Mucosa of rectum (tissue), 2 donors: Measurements from ENCODE around the gene MTMR1.

ENCODE experiments used
- H3K27ac ChIP-seq, 2 donors: one replicate each; pipeline ENCODE4 v1.7.0; 2013; ENCODE audit warnings: inconsistent platforms in 2 of 2, low read depth in 2 of 2, low read length in 2 of 2
- H3K27me3 ChIP-seq, 2 donors: one replicate each; pipeline ENCODE4 v1.7.0; 2013; ENCODE audit warnings: low read length in 2 of 2; ENCODE audit not compliant: control insufficient read depth in 2 of 2, insufficient read depth in 2 of 2
- H3K36me3 ChIP-seq, 2 donors: one replicate each; pipeline ENCODE4 v1.7.0; 2013; ENCODE audit warnings: low read length in 2 of 2; ENCODE audit not compliant: control insufficient read depth in 2 of 2, insufficient read depth in 2 of 2
- H3K4me1 ChIP-seq, 2 donors: one replicate each; pipeline ENCODE4 v1.7.0; 2013; ENCODE audit warnings: low read length in 2 of 2, mild to moderate bottlenecking in 1 of 2; ENCODE audit not compliant: control insufficient read depth in 2 of 2, insufficient read depth in 2 of 2
- H3K4me3 ChIP-seq, 2 donors: one replicate each; pipeline ENCODE4 v1.7.0; 2013; ENCODE audit warnings: low read length in 2 of 2
- H3K9ac ChIP-seq, 2 donors: one replicate each; pipeline ENCODE4 v1.7.0; 2013; ENCODE audit warnings: low read length in 2 of 2, low read depth in 1 of 2, mild to moderate bottlenecking in 1 of 2
- H3K9me3 ChIP-seq, 2 donors: one replicate each; pipeline ENCODE4 v1.7.0; 2013; ENCODE audit warnings: low read length in 2 of 2; ENCODE audit not compliant: control insufficient read depth in 2 of 2
- donor health status: healthy.
- donor health status: Normal muscosa, but diverticular disease.

MTMR1 gene

DNA sequence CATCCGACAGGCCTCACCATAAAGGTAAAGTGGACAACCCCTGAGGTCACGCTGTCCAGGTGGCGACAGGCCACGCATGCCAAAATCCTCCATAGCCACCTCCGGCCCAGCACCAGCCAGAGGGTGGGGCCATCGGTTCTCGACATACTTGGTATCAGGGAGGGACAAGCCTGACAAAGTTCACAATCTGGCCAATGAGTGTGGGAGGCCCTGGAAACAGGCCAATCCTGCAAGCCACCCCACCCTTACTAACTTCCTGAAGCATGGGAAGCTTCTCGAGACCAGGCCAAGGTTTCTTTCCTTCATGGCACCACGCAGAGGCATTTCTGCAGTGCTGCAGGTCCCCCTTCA lies 73.8 kb downstream of the MTMR1 start:
- Histone ChIP-seq H3K9me3 (no peaks in the 10 kb centered on the region), H3K27ac (no peak overlapping the region), H3K4me3 (no peak overlapping the region), H3K4me1 (no peaks in the 10 kb centered on the region), H3K9ac (no peak overlapping the region), H3K36me3 (no peaks in the 10 kb centered on the region), H3K27me3 (no peaks in the 10 kb centered on the region)

DNA sequence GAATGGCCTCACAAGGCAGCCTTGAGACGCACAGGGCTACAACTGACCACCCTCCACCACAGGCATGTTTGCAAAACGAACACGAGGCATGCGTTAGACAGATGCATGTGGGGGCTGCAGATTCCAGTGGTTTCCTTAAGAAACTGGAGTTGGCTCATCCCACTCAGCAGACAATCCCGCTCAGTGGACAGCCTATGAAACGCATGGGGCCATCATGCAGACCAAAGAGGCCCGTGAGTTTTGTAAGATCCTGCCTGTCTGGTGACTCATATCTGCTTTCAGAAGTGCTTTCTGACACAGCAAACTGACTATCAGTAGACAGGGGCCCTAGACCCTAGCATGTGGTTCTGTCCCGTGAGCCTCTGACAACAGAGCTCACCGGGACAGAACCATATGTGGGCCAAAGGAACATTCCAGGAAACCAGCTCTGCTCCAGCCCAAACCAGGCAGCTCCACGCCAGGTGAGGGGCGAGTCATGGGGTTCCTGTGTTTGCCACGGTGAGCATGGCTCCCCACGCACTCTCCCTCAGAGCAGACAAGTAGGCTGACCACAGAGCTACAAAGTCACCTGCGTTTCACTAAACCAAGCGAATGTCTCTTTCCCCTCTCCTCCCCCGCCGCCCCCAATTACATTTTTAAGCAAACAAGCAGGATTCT lies 74.4 kb downstream of the MTMR1 start:
- no peak overlapping the region for H3K4me3 ChIP-seq
- no peak overlapping the region for H3K27ac ChIP-seq
- no peaks in the 10 kb centered on the region for H3K9me3 ChIP-seq
- no peak overlapping the region for H3K9ac ChIP-seq
- no peaks in the 10 kb centered on the region for H3K27me3 ChIP-seq
- no peaks in the 10 kb centered on the region for H3K36me3 ChIP-seq
- no peaks in the 10 kb centered on the region for H3K4me1 ChIP-seq

- Histone ChIP-seq H3K27me3 (no peaks in the 10 kb centered on the region), H3K4me3 (no peak overlapping the region), H3K27ac (no peak overlapping the region), H3K9me3 (no peaks in the 10 kb centered on the region), H3K36me3 (no peaks in the 10 kb centered on the region), H3K4me1 (no peaks in the 10 kb centered on the region), H3K9ac (no peak overlapping the region)
Observed at GRCh38 chrX:150768132-150768485, 74.9 kb downstream of the MTMR1 start.

DNA sequence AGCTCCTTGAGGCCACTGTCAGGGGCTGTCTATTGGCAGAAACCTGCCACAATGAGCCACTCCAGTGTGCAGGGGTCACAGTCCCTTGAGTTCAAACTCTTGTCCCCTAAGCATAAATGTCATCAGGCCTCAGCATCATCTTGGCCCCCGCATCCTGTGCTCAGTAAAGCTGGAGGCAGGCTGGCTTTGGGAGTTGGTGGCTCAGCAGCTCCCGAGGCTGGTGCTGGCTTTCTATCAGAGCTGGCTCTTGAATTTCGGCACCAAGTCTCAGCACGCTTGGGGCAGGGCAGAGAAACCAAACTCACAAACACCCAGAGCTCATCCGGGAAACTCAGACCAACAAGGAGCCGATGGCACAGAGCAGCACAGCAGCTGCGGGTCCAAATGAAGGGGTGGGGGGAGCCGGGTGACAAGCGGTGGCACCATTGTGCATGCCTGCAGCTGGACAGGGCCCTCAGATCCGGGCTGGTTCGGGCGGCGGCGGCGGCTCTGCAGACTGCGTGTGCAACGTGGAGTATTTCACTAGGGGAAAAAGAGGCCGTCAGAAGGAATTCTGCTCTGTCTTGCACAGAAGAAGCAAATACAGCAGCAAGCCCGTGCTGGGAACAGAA lies 75.5 kb downstream of the MTMR1 start:
- H3K27me3 ChIP-seq: no peaks in the 10 kb centered on the region
- H3K9me3 ChIP-seq: no peaks in the 10 kb centered on the region
- no peak overlapping the region for H3K27ac ChIP-seq
- H3K36me3 ChIP-seq: no peaks in the 10 kb centered on the region
- H3K4me1 ChIP-seq: no peaks in the 10 kb centered on the region
- H3K9ac ChIP-seq: no peak overlapping the region
- H3K4me3 ChIP-seq: no peak overlapping the region

DNA sequence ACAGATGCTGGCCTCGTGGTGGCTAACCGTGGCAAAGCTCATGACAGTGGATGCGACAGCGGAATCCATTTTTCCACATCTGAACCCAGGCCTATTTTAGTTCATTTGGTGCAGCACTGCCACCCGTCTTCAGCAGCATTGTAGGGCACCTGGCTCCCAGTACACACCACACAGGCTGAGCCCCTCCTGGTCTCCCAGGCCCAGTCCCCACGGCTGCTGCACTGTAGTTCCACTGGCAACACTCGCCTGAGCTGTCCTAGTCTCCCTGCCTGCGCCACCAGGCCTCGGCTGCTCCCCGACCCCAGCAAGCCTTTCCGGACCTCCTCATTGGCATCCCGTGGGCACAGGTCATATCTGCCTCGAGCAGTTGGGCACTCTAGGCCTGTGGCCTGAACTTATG lies 76.2 kb downstream of the MTMR1 start:
- no peaks in the 10 kb centered on the region for H3K9me3 ChIP-seq
- no peaks in the 10 kb centered on the region for H3K36me3 ChIP-seq
- no peak overlapping the region for H3K9ac ChIP-seq
- no peaks in the 10 kb centered on the region for H3K4me1 ChIP-seq
- H3K4me3 ChIP-seq: no peak overlapping the region
- H3K27me3 ChIP-seq: no peaks in the 10 kb centered on the region
- no peak overlapping the region for H3K27ac ChIP-seq

- H3K9me3 ChIP-seq: no peaks in the 10 kb centered on the region
- no peak overlapping the region for H3K9ac ChIP-seq
- no peaks in the 10 kb centered on the region for H3K36me3 ChIP-seq
- no peak overlapping the region for H3K4me3 ChIP-seq
- H3K4me1 ChIP-seq: no peaks in the 10 kb centered on the region
- H3K27me3 ChIP-seq: no peaks in the 10 kb centered on the region
- no peak overlapping the region for H3K27ac ChIP-seq
Observed at GRCh38 chrX:150770623-150771022, 77.4 kb downstream of the MTMR1 start.

DNA sequence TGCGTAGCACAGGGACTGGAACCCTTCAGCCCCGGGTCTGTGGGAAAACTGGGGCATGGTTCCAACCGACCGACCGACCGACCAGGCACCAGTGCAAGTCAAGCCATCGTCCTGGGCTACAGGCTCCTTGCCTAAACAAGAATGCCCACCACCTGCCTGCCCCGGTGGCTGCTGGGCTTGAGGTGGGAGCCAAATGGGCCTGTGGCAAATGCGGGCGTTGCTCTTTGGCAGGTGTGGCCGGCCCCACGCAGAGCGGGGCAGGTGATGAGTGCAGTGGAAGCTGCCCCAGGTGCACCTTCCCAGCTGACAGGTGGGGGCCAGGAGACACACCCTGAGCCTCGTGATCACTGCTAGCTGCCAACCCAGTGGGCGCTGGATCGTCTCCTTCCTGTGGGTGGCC lies 77.9 kb downstream of the MTMR1 start:
- no peaks in the 10 kb centered on the region for H3K27me3 ChIP-seq
- H3K9ac ChIP-seq: no peak overlapping the region
- no peak overlapping the region for H3K4me3 ChIP-seq
- no peaks in the 10 kb centered on the region for H3K4me1 ChIP-seq
- H3K27ac ChIP-seq: no peak overlapping the region
- H3K9me3 ChIP-seq: no peaks in the 10 kb centered on the region
- no peaks in the 10 kb centered on the region for H3K36me3 ChIP-seq

DNA sequence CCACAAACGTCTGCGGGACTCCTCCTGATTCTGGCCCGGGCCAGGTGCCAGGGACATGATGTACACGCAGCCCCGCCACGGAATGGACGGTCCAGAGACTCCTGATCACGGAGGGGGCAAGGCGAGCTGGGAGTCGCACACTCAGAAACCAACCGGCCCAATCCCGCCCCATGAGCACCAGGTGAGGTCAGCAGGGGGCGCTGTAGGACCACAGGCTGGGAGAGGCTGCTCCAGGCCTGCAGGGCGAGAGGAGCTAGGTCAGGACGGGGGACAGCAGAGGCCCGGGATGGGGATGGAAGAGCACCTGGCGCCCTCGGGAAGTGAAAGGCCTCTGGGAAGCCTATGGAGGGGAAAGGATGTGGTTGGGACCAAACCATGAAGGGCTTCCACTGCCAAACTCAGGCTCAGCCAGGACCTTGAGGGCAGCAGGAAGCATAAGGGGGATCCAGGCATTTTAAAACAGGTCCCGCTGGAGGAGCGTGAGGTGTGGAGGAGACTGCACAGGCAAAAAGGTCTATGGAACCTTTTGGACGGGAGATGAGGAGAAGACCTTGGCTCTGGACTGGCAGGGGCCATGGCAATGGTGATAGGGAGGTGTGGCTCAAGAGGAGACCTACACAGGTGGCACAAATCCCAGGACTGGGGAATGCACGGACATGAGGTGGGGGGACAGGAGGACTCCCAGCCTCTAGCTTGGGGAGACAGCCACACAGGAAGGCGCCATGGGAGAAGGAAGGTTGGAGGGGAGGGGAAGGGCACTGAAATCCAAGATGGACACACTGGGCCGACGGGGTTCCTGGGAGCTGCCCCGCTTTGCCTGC lies 79.2 kb downstream of the MTMR1 start:
- Histone ChIP-seq H3K36me3 (peaks cover 0 to 2% of the 10 kb centered on the region in 2 donors), H3K4me1 (no peaks in the 10 kb centered on the region), H3K9ac (no peak overlapping the region), H3K27me3 (no peaks in the 10 kb centered on the region), H3K27ac (no peak overlapping the region), H3K9me3 (no peaks in the 10 kb centered on the region), H3K4me3 (no peak overlapping the region)

DNA sequence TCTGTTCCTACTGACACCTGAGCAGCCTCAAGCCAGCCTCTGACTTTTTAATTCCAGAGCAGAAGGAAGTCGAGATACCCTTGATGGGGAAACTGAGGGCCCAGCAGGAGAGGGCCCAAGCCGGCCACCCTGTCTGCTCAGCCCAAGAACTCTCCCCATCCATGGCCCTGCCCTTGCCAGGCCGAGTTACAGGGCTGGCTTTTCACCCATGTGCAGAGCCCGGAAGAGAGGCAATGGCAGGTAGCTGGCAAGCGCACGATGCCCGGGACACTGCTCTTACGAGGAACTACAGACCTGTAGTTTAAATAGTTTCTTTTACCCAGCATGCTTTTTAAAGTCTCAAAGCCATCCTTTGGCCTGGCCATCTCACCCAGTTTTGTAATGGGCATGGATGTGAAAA lies 79.9 kb downstream of the MTMR1 start:
- peaks cover 0 to 2% of the 10 kb centered on the region in 2 donors for H3K36me3 ChIP-seq
- no peaks in the 10 kb centered on the region for H3K27me3 ChIP-seq
- H3K9ac ChIP-seq: no peak overlapping the region
- no peak overlapping the region for H3K4me3 ChIP-seq
- no peak overlapping the region for H3K27ac ChIP-seq
- no peaks in the 10 kb centered on the region for H3K4me1 ChIP-seq
- no peaks in the 10 kb centered on the region for H3K9me3 ChIP-seq

GRCh38 chrX:150773634-150774033 lies 80.4 kb downstream of the MTMR1 start:
- no peak overlapping the region for H3K9ac ChIP-seq
- no peak overlapping the region for H3K4me3 ChIP-seq
- no peaks in the 10 kb centered on the region for H3K4me1 ChIP-seq
- no peaks in the 10 kb centered on the region for H3K9me3 ChIP-seq
- no peaks in the 10 kb centered on the region for H3K27me3 ChIP-seq
- no peak overlapping the region for H3K27ac ChIP-seq
- peaks cover 0 to 2% of the 10 kb centered on the region in 2 donors for H3K36me3 ChIP-seq
